Smooth muscle cell (in vitro differentiated cells): Measurements from ENCODE around the gene MORC1. TPM values are rescaled to one million over a fixed set of nuclear protein-coding genes. Genes with fewer than 3 reads are reported as not detected.

Source experiments
- DNase-seq: peaks from one replicate; lab custom pipeline; 2025; ENCODE audit not compliant: unreplicated experiment; lab: John Stamatoyannopoulos, UW
- H2AFZ ChIP-seq: fragments of 200-600 bp; sonication (generic); 2 replicates; pipeline ENCODE4 v1.6.0; 2016; ENCODE audit warnings: antibody characterized with exemption, low read depth, mild to moderate bottlenecking
- H3F3A ChIP-seq: fragments of 200-600 bp; sonication (generic); 2 replicates; pipeline ENCODE4 v1.6.0; 2017; ENCODE audit warnings: antibody characterized with exemption, low read depth
- H3K27ac ChIP-seq: fragments of 200-600 bp; sonication (generic); 2 replicates; pipeline ENCODE4 v1.5.1; 2016; ENCODE audit warnings: low read depth, mild to moderate bottlenecking
- H3K27me3 ChIP-seq: fragments of 200-600 bp; sonication (generic); 2 replicates; pipeline ENCODE4 v1.6.1; 2016; ENCODE audit warnings: low read depth, mild to moderate bottlenecking
- H3K36me3 ChIP-seq: fragments of 200-600 bp; sonication (generic); 2 replicates; pipeline ENCODE4 v1.5.1; 2016; ENCODE audit warnings: low read depth
- H3K4me1 ChIP-seq: fragments of 200-600 bp; sonication (generic); 2 replicates; pipeline ENCODE4 v1.5.1; 2016; ENCODE audit warnings: low read depth
- H3K4me2 ChIP-seq: fragments of 200-600 bp; sonication (generic); 2 replicates; pipeline ENCODE4 v1.6.0; 2016; ENCODE audit warnings: mild to moderate bottlenecking
- H3K4me3 ChIP-seq: fragments of 200-600 bp; sonication (generic); 2 replicates; pipeline ENCODE4 v1.5.1; 2016; ENCODE audit warnings: mild to moderate bottlenecking
- H3K79me2 ChIP-seq: fragments of 200-600 bp; sonication (generic); 2 replicates; pipeline ENCODE4 v1.6.0; 2016; ENCODE audit warnings: low read depth, mild to moderate bottlenecking
- H3K9ac ChIP-seq: fragments of 200-600 bp; sonication (generic); 2 replicates; pipeline ENCODE4 v1.6.0; 2016; ENCODE audit warnings: low read depth
- H3K9me3 ChIP-seq: fragments of 200-600 bp; sonication (generic); replicated peaks from 2 replicates; pipeline ENCODE4 v1.5.1; 2016; ENCODE audit warnings: low read depth
- H4K20me1 ChIP-seq: fragments of 200-600 bp; sonication (generic); 2 replicates; pipeline ENCODE4 v1.6.0; 2016; ENCODE audit warnings: low read depth
- CTCF ChIP-seq: fragments of 200-600 bp; sonication (generic); IDR thresholded peaks from 2 replicates; pipeline ENCODE4 v1.5.1; 2017; ENCODE audit warnings: borderline replicate concordance, mild to moderate bottlenecking, antibody characterized with exemption; ENCODE audit not compliant: insufficient read depth, poor library complexity, severe bottlenecking
- WGBS: methylation state at CpG from one replicate; pipeline ENCODE4 v1.1.7; 2016; ENCODE audit warnings: low lambda C conversion rate; 5-methylcytosine and 5-hydroxymethylcytosine counted together
- polyA plus RNA-seq: library from polyadenylated mRNA; unstranded; fragments of >200 nt; fragmentation: Nextera tagmentation; extraction: Ambion mirVana; gene quantifications from 2 replicates; pipeline ENCODE4 v1.2.1, GENCODE V29; 2016
- total RNA-seq: library from RNA; depleted of rRNA; stranded (reverse); fragments of >200 nt; gene quantifications from 2 replicates; pipeline ENCODE4 v1.2.3, GENCODE V29; 2014

The MORC1 gene
- total and polyA plus RNA-seq, 2 experiments from 2014 or later = not detected

GRCh38 chr3:108931035-108931434 is 186.9 kb downstream of the MORC1 start:
- H2AFZ ChIP-seq = no peak overlapping the region
- no peaks in the 10 kb centered on the region for H4K20me1 ChIP-seq
- no peak overlapping the region for H3K4me2 ChIP-seq
- no peak for DNase-seq
- no peaks in the 10 kb centered on the region for H3K27me3 ChIP-seq
- no peaks in the 10 kb centered on the region for H3F3A ChIP-seq
- no peaks in the 10 kb centered on the region for H3K36me3 ChIP-seq
- H3K9ac ChIP-seq = no peak overlapping the region
- TF ChIP-seq CTCF = no peak
- no peaks in the 10 kb centered on the region for H3K4me1 ChIP-seq
- no peak overlapping the region for H3K27ac ChIP-seq
- no peaks in the 10 kb centered on the region for H3K79me2 ChIP-seq
- H3K9me3 ChIP-seq = no peaks in the 10 kb centered on the region
- no peak overlapping the region for H3K4me3 ChIP-seq

GRCh38 chr3:108918866-108919265 is 199.1 kb downstream of the MORC1 start:
- H3K27ac ChIP-seq = no peak overlapping the region
- H3K4me3 ChIP-seq = no peak overlapping the region
- H4K20me1 ChIP-seq = no peaks in the 10 kb centered on the region
- no peak for TF ChIP-seq CTCF
- H3K9me3 ChIP-seq = no peaks in the 10 kb centered on the region
- H3K4me2 ChIP-seq = no peak overlapping the region
- H3F3A ChIP-seq = no peaks in the 10 kb centered on the region
- H3K27me3 ChIP-seq = no peaks in the 10 kb centered on the region
- 91% methylated on average over 3 of the region's 3 CpGs for WGBS
- no peaks in the 10 kb centered on the region for H3K79me2 ChIP-seq
- H3K9ac ChIP-seq = no peak overlapping the region
- no peak overlapping the region for H2AFZ ChIP-seq
- no peak for DNase-seq
- H3K36me3 ChIP-seq = no peaks in the 10 kb centered on the region
- no peaks in the 10 kb centered on the region for H3K4me1 ChIP-seq

GRCh38 chr3:108914774-108915641 is 202.9 kb downstream of the MORC1 start:
- Histone ChIP-seq H4K20me1 (no peaks in the 10 kb centered on the region), H3K4me3 (no peak overlapping the region), H3K9me3 (no peaks in the 10 kb centered on the region), H3K4me2 (no peak overlapping the region), H3K27me3 (no peaks in the 10 kb centered on the region), H3K36me3 (no peaks in the 10 kb centered on the region), H3K4me1 (no peaks in the 10 kb centered on the region), H3K79me2 (no peaks in the 10 kb centered on the region), H3K27ac (no peak overlapping the region), H3F3A (no peaks in the 10 kb centered on the region), H3K9ac (no peak overlapping the region), H2AFZ (no peak overlapping the region)
- TF ChIP-seq CTCF = peak; percentile 83
- DNase-seq = no peak
- WGBS = 36% methylated on average over 6 of the region's 6 CpGs

- Histone ChIP-seq H3K36me3 (no peaks in the 10 kb centered on the region), H2AFZ (no peak overlapping the region), H3K4me1 (no peaks in the 10 kb centered on the region), H3K27me3 (peaks cover 5% of the 10 kb centered on the region), H4K20me1 (no peaks in the 10 kb centered on the region), H3K79me2 (no peaks in the 10 kb centered on the region), H3F3A (no peaks in the 10 kb centered on the region), H3K27ac (no peak overlapping the region), H3K4me3 (no peak overlapping the region), H3K4me2 (no peak overlapping the region), H3K9me3 (no peaks in the 10 kb centered on the region), H3K9ac (no peak overlapping the region)
- DNase-seq = no peak
- WGBS = 80% methylated on average over 5 of the region's 5 CpGs
- no peak for TF ChIP-seq CTCF
Measured at GRCh38 chr3:108909799-108910198, 208.1 kb downstream of the MORC1 start.
